NOMO-1 treated with dmso at 0.1 percent for 144 hours (cell line): ENCODE measurements around the gene ISG20L2.

Experiments
- DNase-seq: peaks from one replicate; lab custom pipeline; 2025; ENCODE audit not compliant: unreplicated experiment; lab: John Stamatoyannopoulos, UW

The ISG20L2 gene

GRCh38 chr1:156755527-156755950 lies 27.0 kb upstream of the ISG20L2 start:
- no peak for DNase-seq

GRCh38 chr1:156754219-156754618 lies 25.7 kb upstream of the ISG20L2 start:
- DNase-seq = no peak

DNA sequence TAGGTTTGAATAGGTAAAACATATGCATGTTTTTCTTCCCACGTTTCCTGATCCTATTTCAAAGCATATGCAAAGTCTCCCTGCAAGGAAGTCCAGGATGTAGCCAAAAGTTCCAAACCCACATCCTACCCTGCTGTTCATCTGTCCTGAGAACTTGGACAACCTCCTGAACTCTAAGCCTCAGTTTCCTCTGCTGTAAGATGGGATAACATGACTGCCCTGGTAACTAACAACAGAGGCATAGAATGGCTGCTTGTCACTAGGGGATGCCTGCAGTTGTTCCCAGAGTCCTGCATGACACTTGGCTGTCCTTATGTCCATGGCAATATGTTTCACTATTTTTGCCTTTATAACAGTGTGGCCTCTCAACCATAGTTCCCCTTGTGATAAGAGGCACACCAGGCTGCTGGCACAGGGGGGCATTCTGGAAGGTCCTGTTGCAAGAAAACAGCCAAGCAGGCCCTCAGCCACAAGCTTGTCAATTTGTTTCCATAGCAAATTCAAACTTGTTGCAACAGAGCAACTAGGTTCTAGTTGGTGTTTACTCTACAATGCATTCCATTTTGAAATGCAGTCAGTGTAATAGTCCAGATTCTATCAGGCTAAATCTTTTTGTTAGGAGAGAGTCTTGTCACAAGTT lies 24.4 kb upstream of the ISG20L2 start:
- DNase-seq = no peak

DNA sequence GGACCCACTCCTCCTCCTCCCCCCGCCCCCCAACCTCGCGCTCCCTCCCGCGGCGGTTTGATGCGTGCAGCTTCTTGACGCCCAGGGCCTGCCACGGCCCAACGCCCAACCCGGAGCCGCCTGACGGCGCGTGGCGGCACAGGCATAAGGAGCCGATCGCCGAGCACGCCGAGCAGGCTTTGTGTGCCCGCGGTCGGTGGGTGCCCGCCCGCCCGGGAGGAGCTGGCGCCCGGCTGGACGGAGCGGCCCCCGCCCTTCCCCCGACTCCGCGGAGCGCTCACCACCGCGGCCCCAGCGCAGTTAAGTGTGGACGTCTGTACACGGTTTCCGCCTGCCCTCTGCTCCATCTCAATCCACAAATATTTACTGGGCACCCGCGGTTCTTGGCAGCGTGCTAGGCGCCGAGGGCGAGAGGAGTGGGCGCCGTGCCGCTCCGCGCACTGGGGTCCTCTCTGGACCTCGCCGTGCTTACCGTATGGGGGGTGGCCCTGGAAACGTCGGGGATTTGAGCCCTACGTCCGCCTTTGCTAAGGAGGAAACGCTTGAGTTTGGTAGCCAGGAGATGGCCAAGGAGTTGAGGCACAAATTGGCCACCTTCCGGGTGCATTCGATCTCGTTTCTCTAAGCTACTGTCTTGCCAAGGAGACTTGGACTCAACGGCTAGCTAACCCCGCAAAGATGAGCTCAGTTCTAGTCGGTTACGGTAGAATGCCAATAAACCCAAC lies 23.4 kb upstream of the ISG20L2 start:
- DNase-seq = peak; percentile 90

DNA sequence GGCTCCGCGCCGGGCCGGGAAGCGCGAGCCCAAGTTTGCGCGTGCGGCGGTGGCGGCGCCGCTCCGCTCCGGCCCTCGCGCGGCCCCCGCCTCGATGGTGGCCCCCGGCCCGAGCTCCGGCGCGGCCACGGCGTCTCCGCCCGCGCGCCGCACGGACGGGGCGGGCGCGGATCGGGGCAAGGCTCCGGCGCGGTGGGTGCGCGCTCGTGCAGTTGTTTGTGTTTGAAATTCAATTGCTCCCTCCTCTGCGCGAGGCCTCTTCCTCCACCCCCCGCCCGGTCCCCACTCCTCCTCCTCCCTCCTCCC lies 22.8 kb upstream of the ISG20L2 start, which contains the start of gene HDGF:
TSS of gene HDGF (minus strand) at position 225 of the 306 bp plus-strand sequence. CDS start 246 bp downstream, outside the sequence.
- no peak for DNase-seq

DNA sequence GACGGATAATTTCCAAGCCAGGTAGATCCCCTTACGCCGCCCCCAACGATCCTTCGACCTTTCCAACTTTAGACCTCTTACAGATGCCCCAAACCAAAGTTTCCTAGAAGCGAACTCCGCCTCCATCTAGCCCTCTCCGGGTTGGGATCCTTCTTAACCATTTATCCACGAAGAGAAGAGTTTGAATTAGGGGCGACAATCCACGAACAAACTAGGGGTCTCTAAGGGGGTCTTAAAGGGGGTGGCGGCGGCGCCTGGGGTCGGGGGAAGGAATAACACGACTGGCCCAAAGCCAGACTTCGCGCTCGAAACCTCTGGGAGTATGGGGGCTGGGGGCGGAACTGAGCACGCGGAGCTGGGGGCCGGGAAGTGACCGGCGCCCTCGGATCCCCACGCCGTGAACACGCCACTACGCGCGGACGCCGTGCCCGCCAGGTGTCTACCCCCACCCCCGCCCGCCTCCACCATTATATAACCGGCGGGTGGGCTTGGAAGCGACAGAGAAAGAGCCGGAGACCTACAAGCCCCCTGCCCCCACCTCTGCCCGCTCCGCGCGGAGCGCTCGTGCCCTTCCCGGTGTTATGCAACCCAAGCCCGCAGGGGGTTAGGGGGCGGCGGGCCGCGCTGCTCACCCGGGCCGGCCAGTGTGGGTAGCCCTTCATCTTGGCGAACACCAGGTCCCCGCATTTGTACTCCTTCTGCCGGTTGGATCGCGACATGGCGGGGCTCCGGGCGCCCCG lies 22.3 kb upstream of the ISG20L2 start:
- no peak for DNase-seq

DNA sequence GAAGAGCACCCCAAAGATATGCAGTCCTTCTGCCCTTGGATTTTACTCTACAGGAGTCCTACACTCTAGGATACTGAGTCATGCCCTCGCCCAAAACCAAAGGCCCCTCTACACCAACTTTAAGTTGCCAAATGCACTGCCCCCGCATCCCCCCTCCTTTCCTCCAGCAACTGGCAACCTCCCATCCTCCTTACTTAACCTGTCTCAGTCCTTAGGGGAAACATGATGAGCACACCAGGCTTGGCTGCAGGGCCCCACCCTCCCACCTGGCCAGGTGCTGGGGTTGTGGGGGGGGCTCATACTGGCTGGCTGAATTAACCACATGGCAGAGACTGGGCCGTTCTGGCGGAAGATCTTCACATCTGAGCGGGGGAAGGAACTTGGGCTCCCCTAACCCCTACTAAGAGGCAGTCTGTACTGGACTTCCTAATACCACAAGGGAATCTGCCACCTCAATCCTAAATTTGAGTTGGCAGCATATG lies 21.7 kb upstream of the ISG20L2 start:
- no peak for DNase-seq

- no peak for DNase-seq
Measured at GRCh38 chr1:156749419-156750118, 21.0 kb upstream of the ISG20L2 start.

DNA sequence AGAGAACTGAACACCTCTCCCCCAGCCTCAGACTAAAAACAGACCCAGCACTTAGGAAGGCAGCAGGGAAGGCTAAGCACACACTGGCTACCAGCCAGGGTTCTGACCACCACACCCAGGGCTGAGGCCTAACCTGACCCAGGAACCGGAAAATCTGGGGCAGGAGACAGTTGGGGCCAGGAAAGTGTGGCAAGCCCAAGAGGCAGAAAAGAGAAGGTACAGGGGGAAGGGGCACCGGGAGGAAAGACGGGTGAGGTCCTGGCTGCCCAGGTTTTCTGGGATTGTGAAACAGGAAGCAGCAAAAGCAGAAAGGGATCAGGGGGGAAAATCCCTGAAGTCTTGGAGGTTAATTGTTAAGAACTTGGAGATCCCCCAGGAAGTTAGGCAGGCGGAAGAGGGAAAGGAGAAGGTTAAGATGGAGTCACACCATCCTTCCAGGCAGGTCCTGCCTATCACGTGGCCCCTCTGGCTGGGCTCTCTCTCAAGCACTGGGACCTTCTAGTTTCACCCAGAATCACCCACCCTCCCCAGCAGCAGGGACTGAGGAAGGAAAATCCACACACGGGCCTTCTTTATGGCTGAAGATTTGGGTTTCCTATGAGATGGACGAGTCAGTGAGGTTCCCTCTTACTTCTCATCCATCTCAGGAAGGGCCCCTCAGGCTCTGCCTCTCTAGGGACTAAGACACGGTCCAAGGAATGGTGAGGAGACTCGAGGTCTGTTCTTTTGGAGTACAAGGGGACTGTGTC lies 20.3 kb upstream of the ISG20L2 start:
- DNase-seq = peak; percentile 41

- no peak for DNase-seq
Measured at GRCh38 chr1:156747742-156748669, 19.4 kb upstream of the ISG20L2 start.

GRCh38 chr1:156746728-156747631 lies 18.4 kb upstream of the ISG20L2 start:
- DNase-seq = peak; percentile 16

DNA sequence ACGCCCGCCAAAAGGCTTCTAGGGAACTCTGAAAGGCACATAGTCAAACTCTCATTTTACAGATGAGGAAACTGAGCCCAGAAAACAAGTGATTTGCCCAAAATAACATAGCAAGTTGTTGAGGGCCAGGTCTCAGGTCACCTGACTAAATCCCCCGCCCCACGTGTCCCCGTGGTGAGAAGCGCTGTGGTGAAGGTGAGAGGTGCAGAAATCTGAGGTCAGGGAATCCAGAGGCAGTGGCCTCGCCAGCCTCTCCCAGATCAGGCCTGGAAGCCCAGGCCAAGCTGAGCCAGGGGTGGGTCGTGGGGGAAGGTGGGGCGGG lies 17.8 kb upstream of the ISG20L2 start:
- no peak for DNase-seq

GRCh38 chr1:156745881-156746280 lies 17.3 kb upstream of the ISG20L2 start:
- DNase-seq = no peak

GRCh38 chr1:156744786-156745419 lies 16.3 kb upstream of the ISG20L2 start:
- DNase-seq = no peak

- no peak for DNase-seq
Measured at GRCh38 chr1:156744344-156744743, 15.8 kb upstream of the ISG20L2 start.

- no peak for DNase-seq
Measured at GRCh38 chr1:156743367-156744302, 15.1 kb upstream of the ISG20L2 start.

DNA sequence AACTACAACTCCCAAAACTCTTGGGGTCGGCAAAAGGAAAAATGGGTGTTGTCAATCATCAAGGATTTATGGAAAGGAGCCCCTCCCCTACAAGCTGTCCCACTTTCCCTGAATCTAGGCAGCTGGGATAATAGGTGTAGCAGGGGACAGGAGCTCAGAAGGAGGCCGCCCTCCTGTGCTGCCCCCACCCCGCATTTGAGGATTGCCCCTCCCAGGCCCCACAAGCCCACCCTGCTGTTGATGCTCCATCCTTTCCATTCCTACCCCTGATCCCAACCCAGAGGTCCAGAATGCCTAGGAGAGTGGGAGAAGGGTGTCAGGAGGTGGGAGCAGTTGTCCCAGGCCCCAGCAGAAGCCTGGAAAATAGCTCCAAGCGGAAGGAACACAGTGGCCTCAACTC lies 14.2 kb upstream of the ISG20L2 start:
- DNase-seq = no peak
